Amniotic stem cell (primary cell): ENCODE measurements around the gene CELF6.
"Not testable (repeated sequence)": the region's sequence is repeated elsewhere in the genome, so short reads cannot be mapped to it uniquely, and the experiment has no call there.

Source experiments
- DNase-seq: peaks from one replicate; lab custom pipeline; 2025; lab: John Stamatoyannopoulos, UW

Gene CELF6

GRCh38 chr15:72315706-72316370, 4.1 kb downstream of the CELF6 start:
- no peak for DNase-seq

GRCh38 chr15:72313881-72314280, 6.1 kb downstream of the CELF6 start:
- DNase-seq = no peak

- DNase-seq = no peak
These were observed 6.5 kb downstream of the CELF6 start for GRCh38 chr15:72313448-72313840.

DNA sequence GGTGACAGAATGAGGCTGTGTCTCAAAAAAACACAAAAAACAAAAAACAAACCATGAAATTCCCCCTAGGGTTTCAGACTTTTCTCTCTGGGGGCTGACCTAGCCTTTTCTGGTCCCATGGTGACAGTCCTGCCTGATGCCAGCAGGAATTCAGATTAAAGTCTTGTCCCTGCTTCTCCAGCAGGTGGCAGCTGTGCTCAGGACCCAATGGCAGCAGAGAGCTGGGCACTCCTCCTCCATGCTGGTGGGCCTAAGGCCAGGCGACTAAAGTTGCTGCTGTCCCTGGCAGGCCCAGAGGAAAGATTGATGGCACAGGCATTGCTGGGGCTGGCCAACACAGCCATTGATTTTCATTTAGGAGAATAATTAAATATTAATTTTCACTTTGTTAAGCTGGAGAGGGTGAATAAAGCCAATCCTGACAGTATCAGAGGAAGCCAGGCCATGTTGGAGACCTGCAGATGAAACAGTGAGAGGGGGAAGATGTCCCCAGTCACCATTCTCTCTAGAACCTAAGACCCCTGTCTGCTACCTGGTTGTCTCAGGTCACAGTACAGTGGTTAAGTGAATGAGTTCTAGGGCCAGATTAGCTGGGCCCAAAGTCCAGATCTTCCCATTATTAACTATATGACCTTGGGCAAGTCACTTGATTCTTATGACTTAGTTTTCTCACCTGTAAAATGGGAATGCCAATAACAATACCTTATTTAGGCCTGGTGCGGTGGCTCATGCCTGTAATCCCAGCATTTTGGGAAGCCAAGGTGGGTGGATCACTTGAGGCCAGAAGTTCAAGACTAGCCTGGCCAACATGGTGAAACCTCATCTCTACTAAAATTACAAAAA, 7.1 kb downstream of the CELF6 start:
- DNase-seq = peak; percentile 24

DNA sequence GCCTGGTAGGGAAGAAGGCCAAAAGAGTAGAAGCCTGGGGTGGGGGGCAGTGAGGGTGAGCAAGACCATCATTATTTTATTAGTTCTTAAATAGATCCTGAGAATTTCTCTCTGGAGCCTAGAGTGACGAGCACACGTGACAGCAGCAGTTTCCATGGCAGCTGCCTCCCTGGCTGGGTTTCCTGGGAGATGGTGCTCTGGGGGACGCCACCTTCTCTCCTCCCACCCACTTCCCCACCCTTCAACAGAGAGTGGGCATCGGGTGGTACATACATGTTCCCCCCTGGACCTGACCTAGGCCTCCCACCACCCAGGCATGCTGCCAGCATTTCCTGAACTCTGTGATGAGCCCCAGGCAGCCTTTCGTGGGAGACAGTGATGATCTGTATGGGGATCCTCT, 12.9 kb downstream of the CELF6 start:
- DNase-seq = no peak

- DNase-seq = no peak
These were observed 13.7 kb downstream of the CELF6 start for GRCh38 chr15:72306211-72306785.

DNA sequence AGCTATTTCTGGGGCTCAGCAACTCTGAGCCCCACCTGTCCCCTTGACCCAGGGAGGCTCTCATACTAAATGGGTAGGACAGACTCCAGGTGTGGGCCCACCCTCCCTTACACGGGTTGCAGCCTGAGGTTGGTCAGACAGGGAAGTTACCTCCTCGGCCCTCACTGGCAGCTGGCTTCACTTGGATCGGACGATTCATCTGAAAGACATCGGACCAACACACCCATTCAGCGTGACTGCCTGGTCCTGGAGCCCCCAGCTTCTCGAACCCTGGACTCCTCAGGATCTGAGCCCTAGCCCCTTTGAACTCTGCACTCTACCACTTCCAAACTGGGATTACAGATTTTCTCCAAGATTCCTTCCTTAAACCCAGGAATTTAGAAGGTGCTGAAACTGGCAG, 15.4 kb downstream of the CELF6 start:
- no peak for DNase-seq

DNA sequence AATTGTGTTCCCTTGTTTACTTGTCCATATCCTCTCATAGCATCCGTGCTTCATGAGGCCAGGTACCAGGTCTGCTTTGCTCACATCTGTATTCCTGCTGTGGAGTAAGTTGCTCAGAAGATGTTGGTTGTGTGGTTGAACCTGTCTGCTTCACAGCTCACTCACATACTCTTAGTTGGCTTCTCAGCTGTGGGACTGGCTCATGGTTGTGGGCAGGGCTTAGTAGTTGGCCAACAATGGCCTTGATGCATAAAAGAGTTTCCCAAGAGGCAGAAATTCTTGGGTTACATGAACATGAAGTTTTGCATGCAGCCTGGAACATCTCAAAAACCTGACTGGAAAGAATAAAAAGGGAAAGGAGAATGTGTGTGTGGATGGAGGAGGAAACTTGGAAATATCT, 17.0 kb downstream of the CELF6 start:
- DNase-seq = no peak

DNA sequence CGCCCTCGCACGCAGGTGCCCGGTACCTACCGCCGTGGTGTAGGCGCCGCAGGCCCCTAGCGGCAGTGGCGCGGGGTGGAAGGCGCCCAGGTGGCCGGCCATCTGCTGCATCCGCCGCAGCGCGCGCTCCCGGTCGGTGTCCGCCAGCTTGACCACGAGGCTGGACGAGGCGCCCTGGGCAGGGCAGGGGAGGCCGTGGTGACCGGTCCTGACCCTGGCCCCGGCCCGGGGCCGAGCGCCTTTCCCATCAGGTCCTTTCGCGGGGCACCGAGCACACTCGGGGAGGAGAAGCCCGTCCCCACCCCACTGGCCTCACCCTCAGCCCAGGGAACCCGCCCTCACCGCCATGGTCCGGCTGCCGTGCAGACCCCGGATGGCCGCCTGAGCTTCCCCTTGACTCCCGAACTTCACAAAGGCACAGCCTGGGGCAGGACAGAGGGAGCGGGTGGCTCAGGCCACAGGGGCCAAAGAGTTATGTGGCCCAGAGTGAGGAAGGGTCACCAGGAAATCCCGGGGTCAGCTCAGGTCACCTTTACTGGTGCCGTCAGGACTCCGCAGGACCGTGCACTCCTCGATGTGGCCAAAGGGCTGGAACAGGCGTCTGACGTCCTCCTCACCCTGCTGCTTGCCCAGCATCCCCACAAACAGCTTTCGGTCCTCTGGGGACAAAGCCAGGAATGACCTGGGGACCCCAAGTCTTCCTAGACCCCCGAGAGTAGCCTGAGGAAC, 30.2 kb downstream of the CELF6 start:
- no peak for DNase-seq

GRCh38 chr15:72288796-72289596, 31.0 kb downstream of the CELF6 start:
- no peak for DNase-seq

DNA sequence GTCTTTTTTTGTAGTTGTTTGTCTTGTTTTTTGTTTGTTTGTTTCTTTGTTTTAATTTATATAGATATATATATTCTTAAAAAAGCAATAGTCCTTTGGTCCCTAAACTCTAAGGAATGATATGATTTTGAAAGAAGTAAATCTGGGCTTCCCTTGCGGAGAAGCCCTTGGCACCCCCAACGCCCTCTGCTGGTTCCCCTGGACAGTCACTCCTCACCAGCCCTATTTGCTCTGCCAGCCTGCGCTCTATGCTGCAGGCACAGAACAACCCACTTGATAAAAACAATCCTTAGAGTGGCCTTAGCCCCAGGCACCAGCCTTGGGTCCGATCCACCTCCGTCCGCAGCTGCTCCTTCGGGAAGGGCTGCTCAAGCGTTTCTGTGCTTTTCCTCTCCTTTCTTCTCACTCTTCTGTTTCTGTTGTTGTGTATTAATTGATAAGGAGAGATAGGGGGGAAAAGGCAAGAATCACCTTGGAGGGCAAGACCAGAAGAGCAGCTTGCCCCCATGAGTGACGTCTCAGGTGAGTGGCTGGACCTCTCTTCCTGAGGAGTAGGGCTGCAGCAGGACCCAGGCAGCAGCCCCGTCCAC, 33.9 kb downstream of the CELF6 start:
- DNase-seq = no peak

DNA sequence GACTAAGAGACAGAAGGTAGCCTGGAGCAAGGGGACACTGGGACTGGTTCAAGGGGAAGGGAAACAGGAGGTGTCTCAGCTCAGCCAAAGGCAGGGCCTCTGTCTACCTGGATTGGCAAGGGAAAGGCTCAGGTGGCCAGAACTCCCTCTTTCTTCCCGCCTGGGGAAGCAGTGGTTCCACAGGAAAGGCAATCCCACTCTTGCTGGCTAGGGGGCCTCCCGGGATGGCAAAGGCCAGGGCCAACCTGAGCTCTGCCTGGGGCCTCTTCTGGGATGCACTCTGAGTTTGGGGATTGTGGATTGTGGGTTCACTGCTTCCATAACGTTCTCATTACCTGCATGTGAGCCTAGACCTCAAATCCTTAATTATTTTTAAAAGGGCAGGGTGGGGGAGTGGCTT, 34.6 kb downstream of the CELF6 start:
- DNase-seq = no peak

DNA sequence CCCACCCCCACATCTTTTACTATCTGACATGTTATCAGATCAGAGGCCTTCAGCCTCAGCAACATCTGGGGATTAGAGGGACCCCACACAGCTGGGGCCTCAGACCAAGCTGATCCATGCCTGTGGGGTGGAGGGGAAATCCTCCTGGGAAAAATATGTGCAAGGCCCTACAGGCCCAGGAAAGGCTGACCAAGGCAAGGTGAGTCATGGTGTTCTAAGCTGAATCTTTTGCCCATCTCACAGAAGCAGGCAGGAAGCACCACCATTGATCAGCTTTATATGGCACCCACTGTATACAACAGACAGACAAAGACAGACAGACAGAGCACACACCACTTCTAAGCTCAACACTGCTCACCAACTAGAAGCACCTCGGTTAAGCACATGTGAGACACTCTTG, 35.2 kb downstream of the CELF6 start:
- no peak for DNase-seq

DNA sequence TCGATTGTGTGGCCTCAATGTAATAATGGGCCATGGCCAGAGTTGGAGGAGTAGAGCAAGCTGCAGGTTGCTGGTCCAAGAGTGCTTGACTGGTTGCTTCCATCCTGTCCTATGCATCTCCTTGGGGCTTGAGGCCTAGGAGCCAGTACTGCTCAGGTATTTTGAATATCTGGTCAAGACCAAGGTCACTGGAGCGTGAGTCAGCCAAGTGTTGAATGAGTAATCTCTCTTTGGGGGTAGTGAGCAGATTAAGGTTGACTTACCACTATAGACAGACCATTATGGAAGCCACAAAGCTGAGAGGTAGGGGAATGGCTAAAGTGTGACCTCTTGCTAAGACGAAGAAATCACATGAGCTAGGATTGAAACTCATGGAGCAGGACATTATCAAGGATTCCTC, 38.2 kb downstream of the CELF6 start:
- DNase-seq = no peak

GRCh38 chr15:72280751-72281150, 39.2 kb downstream of the CELF6 start:
- DNase-seq = no peak

DNA sequence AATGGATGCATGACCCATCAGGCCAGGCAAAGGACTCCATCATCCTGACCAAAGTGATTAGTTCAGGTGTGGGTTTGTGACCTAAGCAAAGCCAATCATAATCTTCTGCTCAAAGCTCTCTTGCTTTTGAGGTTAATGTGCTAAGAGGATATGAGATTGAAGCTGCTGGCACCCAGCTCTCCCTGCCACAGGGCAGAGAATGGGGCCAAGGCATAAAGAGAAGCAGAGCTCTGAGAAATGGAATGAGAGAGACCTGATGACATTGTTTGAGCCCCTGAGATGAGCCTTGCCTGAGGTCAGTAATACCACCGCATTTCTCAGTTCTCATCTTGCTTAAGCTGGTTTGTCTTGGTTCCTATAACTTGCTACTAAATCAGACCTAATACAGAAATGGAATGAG, 41.2 kb downstream of the CELF6 start:
- DNase-seq = no peak

DNA sequence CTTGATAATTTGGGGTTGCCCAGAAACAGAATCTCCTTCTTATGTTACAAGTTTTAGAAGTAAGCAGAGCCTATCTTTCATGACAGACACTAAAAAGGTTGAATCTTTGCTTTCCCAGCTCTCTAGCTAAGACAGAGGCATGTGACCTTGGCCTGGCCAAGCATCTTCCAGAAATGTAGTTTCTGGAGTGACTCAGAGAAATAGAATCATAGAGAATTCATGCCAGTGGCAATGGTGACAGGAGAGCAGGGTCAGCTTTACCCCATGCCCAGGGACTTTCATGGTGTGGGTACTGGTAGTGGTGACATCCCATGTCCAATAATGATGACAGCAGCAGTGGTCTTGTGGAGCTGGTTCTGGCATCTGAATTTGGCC, 43.6 kb downstream of the CELF6 start:
- DNase-seq = no peak

GRCh38 chr15:72275635-72276325, 44.2 kb downstream of the CELF6 start:
- DNase-seq = not testable (repeated sequence)

GRCh38 chr15:72272997-72273352, 47.0 kb downstream of the CELF6 start:
- no peak for DNase-seq

DNA sequence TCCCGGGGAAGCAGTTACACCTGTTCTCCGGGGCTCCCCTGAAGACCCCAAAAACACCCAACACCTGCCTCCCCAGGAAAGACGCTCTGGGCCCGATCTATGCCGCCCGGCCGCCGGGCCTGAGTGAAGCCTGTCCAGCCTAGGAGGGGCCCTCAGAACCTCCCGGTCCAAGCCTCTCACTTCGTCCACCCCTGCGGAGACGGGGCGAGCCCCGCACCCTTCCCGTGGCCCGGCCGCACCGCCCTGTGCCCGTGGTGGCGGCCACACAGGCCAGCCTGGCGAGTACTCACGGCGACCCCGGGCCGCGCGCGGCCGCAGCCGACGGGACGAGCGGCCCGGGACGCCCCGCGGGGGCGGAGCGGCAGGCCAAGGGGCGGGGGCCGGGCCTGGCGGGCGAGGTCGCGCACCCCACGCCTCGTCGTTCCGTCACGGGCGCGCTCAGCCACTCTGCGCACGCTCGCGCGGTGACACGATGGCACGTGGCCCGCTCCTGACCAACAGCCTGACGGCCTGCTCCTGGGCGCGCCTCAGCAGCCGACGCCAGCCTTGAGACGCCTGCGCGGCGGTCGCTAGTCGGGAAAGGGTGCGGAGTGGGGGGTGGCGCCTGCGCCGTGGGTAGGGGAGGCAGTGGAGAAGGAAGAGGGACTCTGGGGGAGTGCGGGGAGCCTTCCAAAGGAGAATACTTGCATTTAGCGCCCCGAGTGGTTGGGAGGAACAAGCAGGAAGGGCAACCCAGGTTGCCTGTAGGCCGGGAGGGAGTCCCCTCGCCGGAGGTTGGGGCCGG, 47.6 kb downstream of the CELF6 start, which contains the start of gene PARP6:
Gene PARP6, minus strand, starts transcription at position 342 of the 784 bp plus-strand sequence. CDS start 5,077 bp downstream, outside the sequence.
- DNase-seq = peak; percentile 88
